NCI-H2081 treated with DMSO at 0.1 percent for 48 hours (cell line): Measurements from ENCODE around the gene RAET1L.
"Not testable (repeated sequence)": the region's sequence is repeated elsewhere in the genome, so short reads cannot be mapped to it uniquely, and the experiment has no call there.

Experiments used
- DNase-seq: peaks from one replicate; lab custom pipeline; 2025; lab: John Stamatoyannopoulos, UW

The RAET1L gene, protein sequence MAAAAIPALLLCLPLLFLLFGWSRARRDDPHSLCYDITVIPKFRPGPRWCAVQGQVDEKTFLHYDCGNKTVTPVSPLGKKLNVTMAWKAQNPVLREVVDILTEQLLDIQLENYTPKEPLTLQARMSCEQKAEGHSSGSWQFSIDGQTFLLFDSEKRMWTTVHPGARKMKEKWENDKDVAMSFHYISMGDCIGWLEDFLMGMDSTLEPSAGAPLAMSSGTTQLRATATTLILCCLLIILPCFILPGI

DNA sequence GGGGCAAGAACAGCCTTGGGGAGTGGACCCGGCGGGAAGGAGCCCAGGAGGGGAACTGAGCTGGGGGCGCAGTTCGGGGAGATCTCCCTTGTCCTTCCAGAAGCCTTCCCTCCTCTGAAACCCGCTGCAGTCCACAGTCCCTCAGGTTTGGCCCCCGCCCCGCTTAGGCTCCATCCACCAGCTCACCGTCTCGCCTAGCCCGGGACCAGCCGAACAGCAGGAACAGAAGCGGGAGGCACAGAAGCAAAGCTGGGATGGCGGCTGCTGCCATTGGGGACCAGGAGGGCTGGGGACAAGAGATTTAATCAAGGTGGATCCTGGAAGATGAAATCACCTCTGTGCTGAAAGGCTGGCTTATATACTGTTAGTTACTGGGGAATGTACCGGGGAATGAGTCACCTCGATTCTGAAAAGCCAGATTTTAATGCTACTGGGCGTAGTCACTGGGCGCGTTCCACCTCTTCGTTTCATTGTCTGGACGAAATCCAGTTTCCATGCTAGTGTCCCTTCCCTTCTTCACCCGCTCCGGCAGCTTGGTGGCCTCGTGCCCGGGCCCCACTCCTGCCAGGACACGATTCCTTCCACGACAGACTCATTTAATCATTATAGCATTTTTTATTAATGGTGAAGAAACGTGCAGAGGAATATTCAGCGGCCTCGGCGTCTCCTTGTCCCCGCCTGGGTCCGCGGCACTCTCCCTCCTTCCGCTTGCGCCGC is at the start of gene RAET1L:
RAET1L (minus strand) TSS at position 332 of the 717 bp plus-strand sequence; CDS start at position 271, 61 bp downstream.
- no peak for DNase-seq

DNA sequence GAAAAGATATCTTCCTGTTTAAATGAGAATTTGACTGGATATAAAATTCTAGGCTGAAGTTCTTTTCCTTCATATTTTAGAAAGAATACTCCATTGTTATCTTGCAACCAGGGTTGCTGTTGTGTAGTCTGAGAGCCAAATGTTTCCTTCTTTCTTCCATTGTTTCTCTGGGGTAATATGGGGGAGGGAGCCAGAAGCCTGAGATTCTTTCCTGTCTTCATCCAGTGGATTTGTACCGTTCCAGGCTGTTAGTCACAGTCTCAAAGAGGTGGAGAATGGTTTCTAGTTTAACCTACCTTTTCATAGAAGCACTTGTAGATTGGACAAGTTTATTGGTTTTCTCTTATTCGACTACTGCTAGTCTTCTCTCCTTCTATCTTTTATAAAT is 49.7 kb upstream of the RAET1L start:
- DNase-seq: no peak

DNA sequence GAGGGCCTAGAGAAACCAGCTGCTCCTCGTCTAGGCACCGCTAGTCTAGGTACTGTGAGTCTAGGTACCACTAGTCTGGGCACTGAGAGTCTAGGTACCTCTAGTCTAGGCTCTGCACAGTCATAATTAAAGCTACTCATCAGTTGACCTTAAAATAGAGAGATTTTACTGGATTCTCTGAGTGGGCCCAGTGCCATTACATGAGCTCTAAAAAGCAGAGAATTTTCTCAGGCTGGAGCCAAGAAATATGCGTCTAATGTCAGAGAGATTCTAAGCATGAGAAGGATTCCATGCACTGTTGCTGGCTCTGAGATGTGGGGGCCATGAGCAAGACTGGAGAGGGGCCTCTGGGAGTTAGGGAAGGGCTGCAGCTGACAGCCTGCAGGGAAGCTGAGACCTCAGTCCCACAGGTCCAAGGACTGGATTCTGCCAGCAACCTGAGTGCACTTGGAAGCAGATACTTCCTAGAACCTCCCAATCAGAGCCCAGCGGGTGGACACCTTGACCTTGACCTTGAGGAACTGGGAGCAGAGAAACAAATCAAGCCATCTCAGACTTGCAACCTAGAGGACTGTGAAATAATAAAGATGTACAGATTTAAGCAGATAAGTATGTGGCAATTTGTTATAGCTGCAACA is 49.2 kb upstream of the RAET1L start:
- DNase-seq: not testable (repeated sequence)

DNA sequence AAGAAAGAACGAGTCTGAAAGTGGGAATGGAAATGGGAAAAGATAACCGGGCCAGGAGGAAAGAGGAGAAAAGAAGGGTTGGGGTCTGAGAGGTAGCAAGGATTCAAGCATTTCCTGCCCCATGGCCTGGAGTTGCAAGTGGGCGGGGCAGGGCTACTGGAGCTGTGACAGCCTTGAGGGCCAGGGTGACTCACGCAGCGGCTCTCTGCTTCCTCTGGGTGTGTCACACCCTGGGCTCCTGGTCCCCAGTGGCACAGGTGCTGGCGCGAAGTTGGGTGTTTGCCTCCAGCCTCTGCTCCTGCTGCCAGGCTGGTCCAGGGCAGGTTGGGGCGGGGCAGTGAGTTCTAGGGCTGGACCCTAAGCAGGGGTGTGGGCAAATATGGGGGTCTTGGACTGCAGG is 46.9 kb upstream of the RAET1L start:
- no peak for DNase-seq

DNA sequence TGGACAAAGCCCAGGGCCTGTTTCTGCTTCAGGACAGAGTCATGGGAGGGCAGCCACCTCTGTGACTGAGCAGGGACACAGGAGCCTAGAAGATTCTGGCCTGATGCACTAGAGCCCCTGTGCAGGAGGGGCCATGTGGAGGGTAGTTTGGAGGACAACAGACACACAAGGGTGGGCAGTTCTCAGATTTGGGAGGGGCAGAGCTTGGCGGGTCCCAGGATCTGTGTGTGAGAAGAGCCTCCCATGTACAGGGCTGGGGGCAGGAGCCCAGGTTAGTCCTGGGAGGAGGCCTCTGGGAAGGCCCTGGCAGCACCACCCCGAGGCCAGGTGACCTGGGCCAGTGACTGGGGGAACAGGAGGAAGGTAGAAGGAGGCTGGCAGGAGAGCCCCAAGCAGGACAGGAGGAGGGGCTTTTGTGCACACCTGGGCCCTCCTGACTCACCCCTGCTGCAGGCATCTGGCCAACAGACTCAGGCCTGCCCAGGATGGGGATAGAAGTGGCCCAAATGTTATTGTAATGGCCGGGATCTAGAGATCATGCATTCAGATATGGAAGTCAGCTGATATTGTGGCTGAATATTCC is 45.0 kb upstream of the RAET1L start:
- DNase-seq: no peak

DNA sequence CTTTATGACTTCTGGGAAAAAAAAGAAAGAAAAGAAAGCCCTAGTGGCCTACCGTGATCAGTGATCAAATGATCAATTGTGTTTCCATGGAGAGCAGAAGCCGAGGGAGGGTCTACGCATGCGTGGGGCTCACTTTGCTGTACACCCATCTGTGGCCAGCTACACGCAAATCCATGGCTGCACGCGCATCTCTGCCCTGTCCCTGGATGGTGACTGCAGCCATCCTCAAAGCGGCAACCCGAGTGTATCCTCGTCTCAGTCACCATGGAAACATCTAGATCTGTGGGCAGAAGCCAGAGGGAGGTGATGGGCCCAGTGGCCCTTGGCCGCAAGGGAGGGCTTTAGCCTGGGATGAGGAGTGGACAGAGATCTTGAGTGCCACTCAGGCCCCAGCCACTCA is 44.4 kb upstream of the RAET1L start:
- no peak for DNase-seq

DNA sequence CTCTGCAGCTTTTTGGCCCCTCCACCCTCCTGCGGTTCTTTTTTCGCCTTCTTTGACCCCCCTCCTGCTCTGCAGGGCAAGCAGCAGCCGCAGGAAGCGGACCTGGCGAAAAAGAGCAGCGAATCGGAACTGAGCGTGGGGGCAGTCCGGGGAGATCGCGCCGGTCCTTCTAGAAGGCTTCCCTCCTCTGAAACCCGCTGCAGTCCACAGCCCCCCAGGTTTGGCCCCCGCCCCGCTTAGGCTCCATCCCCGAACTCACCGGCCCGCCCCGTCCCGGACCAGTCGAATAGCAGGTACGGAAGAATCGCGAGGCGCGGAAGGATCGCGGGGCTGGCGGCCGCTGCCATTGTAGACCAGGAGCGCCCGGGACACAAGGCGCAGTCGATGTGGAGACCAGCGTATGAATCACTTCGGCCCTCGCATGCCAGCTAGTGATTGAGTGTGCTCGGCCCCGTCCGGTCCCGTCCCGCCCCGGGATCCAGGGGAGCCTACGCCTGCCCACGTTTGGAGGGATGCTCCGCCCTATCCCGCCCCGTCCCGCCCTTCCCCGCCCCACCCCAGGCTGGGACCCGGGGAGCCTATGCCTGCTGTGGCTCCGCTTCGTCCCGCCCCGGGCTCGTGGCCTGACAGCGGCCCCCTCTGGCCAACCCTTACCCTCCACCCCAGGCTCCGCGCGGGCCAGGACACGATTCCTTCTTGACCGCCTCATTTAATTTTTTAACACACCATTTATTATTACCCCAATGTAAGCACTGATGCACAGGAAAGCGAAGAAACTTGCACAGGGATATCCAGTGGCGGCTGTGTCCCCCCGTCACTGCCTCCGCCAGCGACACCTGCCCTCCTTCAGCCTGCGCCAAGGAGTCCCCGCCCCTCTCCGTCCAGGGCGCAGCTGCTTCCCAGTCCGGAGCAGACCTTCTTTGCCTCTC is 43.7 kb upstream of the RAET1L start, which contains the start of gene ULBP3:
ULBP3 (minus strand) TSS at position 402 of the 929 bp plus-strand sequence; CDS start at position 347, 55 bp downstream.
- no peak for DNase-seq

DNA sequence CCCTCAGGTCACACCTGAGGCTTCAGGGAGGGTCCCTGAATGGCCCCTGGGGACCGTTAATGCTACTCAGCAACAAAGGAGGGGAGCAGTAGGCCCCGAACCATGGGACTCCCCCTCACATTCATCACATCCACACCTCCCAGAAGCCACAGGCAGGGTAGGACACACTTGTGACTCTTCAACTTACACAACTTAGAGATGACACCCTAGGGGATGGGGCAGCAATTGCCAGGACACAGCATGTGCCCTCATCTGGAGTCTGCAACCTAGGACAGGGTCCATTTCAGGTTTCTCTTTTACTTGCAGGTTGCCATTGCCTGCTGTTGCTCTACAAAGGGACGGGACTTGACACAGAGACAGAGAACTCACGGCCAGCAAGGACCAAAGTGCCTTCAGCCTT is 42.8 kb upstream of the RAET1L start:
- DNase-seq: no peak

DNA sequence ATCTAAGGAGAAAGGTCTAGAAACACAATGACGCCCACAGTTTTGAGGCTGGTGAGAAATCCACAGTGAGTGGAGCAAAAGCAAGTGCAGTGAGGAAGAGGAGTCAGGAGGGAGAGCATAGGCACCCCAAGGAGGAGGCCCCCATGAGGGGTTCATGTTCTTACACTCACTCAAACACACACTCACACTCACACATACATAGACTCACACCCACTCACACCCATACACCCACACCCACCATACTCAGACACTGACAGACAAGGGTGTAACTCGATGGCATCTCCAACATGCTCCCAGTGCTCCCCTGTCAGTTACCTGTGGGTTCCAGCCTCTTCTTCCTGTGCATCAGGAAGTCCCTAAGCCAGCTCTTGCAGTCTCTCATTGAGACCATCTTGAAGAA is 39.8 kb upstream of the RAET1L start:
- DNase-seq: no peak

DNA sequence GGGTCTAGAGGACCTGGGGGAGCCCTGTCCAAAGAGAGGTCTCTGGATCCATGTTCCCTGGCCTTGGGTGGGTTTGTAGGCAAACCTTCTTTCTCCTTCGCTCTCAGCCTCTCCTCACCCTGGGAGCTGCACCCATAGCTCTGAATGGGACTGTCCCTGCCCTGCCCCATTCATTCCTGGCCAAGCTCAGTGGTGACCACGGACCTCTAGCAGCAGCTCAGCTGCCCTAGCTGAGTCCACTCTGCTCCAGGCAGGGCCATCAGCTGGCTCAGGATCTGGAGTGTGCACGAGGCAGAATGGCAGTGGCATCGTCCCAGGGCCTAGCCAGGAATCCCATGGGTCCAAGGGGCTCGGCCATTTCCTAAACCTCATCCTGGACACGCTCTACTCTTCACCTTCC is 38.3 kb upstream of the RAET1L start:
- no peak for DNase-seq

DNA sequence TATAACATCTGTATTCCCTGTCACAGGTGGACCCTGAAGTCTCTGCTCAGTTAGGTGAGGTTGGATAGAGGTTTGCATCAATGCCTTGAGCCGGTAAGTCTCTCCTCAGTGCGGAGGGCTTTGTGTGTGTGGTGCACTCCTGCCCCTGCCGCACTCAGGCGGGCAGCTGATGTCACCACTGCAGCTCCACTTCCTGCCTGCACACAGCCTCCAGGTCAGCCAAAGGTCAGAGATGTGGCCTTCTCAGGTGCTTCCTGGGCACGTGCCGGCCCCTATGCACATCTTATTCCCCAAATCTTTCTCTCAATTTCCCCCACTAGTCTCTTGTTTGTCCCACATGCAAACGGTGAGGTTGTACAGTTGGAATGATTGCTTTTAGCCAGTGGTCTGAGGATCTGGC is 34.6 kb upstream of the RAET1L start:
- not testable (repeated sequence) for DNase-seq

DNA sequence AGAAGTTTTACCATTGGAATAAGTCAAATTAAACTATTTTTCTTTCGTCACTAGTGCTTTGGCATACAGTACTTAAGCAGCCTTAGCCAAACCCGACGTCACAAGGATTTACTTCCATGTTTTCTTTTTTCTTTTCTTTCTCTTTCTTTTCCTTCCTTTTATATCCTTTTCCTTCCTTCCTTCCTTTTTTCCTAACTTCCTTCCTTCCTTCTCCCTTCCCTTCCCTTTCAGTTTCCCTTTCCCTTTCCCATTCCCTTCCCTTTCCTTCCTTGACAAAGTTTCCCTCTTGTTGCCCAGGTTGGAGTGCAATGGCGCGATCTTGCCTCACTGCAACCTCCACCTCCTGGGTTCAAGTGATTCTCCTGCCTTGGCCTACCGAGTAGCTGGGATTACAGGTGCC is 33.7 kb upstream of the RAET1L start:
- DNase-seq: no peak

DNA sequence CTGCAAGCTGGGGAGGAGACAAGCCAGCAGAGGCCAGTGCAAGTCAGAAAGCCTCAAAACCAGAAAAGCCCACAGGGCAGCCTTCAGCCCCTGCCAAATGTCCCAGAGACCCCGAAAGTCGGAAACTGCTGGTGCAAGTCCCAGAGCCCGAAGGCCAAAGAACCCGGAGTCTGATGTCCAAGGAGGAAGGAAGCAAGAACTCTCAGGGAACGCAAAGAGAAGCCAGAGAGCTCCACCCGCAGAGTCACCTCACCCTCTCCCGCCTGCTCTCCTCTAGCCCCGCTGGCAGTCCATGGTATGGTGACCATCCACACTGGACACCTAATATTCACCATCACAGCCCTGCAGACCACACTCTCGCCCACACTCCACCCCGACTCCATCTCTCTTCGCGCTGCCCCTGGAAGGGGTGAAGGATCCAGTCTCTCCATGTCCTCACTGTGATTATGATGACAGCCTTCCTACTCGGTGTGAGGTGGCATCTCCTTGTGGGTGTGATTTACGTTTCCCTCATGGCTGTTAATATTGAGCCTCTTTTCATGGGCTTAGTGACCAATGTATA is 33.0 kb upstream of the RAET1L start:
- no peak for DNase-seq

DNA sequence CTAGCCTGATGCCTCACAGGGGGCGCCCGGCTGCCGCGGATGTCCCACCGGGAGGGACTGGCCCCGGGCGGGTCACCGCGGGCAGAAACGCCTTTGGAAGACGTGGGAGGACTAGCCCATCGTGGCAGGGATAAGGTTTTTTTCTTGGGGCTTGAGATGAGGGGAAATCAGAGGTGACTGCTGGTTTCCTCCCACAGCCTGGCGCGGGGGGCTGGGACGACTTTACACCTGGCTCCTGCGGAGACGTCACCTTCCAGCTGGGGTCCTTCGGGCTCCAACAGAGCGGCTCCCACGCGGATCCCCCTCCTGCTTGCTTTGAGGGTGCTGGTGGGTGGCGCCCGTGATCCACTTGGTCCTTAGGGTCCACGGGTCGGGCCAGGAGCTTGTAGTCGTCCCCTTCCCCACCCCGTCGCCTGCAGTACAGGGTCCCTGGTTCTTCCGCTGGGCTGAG is 32.2 kb upstream of the RAET1L start:
- DNase-seq: no peak

DNA sequence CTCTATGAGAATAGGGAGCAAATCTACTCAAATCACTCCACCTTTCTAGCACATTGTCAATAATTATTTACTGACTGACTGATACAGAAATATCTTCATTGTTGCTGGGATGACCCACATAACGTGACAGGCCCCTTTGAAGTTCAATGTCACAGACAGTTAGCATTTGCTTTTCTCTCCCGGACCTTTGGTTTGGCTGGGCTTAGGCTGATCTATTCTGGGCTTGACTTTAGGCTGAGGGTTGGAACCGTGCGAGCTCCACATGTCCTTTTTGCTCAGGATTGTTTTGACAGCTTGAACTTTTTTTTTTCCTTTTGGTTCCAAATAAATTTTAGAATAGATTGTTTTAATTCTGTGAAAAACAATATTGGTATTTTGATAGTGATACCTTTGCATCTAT is 31.6 kb upstream of the RAET1L start:
- no peak for DNase-seq

DNA sequence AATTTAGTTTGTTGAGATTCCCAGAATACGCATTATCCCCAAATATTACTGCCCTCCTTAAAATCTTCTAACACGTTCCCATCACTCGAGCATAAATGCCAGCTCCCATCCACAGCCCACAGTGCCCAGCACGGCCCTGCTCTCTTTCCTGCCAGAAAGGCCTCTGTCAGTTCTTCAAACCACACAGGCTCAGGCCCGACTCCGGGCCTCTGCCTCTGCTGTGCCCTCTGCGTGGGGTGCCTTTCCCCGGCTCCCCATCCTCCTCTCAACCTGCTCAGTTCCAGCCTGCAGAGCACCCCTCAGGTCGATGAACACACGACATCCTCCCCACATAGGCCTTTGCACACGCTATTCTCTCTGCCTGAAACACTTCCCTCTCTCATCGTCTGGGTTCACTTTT is 30.8 kb upstream of the RAET1L start:
- DNase-seq: no peak

DNA sequence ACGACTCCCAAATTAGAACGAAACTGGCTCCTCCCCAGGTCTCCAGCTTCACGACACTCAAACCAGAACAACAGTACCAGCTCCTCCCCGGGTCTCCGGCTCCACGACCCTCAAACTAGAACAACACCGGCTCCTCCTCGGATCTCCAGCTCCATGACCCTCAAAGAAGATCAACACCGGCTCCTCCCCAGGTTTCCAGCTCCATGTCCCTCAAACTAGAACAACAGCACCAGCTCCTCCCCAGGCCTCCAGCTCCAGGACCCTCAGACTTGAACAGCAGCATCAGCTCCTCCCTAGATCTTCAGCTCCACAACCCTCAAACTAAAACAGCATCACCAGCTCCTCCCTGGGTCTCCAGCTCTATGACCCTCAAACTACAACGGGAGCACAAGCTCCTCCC is 29.8 kb upstream of the RAET1L start:
- DNase-seq: no peak

DNA sequence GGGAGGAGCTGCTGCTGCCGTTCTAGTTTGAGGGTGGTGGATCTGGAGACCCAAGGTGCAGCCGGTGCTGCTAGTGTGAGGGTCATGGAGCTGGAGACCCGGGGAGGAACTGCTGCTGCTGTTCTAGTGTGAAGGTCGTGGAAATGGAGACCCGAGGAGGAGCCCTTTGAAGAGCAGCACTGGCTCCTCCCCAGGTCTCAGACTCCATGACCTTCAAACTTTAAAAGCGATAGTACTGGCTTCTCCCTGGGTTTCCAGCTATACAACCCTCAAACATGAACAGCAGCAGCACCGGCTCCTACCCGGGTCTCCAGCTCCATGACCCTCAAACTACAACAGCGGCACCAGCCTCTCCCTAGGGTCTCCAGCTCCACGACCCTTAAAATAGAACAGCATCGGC is 28.1 kb upstream of the RAET1L start:
- DNase-seq: no peak

DNA sequence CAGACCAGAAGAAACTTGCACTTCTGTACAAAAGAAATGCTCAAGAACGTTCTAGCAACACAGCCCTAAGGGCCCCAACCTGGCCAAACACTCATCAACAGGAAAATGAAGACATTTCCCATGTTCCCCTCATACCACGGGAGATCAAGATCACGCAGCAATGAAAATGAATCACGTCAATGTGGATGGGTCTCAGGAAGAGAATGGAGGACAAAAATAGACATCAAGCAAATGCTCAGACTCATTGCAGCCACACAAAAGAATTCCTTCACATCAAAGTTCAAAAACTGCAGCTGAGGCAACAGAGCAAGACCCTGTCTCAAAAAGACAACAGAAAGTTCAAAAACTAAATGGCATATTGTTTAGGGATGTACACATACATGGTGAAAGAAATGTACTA is 25.5 kb upstream of the RAET1L start:
- no peak for DNase-seq

DNA sequence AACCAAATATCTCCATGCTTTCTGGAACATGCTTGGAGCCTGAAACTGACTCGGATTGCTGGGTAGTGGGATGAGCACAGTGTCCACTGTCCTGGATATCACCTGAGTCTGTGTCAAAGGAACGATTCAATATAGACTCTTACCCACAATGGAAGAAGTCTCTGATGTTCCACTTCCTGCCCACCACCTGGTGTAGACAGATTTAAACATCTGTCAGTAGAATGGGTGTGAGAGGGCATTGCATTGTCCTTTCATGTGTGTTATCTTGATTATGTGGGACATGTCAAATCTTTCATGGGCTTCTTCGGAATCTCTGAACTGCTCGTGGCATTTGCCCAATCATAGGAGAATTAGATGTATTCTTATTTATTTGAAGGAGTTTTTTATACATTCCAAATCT is 22.8 kb upstream of the RAET1L start:
- DNase-seq: no peak

DNA sequence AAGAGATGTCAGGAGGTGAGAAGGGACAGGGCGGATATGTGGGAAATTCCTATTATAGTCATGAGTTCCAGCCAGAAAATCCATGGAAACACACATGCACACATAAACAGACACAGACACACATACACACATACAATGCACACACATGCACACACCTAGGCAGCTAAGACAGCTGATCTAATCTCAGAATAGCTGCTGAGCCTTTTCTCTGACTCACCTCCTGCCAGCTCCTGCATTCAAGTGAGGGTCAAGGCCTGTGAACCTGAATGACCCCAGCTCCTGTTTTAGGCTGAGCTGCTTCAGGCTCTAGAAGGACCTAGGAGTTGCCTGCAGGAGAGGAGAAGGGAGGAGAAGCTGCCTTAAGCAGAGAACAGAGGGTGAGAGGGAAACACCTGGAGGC is 21.6 kb upstream of the RAET1L start:
- no peak for DNase-seq
